HepG2 (cell line): ENCODE results near the gene CCDC158. TPM values are rescaled to one million over a fixed set of nuclear protein-coding genes. Genes with fewer than 3 reads are reported as not detected.

Source experiments
- CENPT ChIP-seq: sonication (generic); formaldehyde crosslinking; IDR thresholded peaks from 2 replicates; pipeline ENCODE4 v1.8.0; 2022; ENCODE audit warnings: low read depth, mild to moderate bottlenecking, moderate library complexity, missing genetic modification reagents
- KLF9 ChIP-seq: IDR thresholded peaks from 2 replicates; pipeline ENCODE4 v1.6.1; 2016; ENCODE audit warnings: low read depth
- NFRKB ChIP-seq: fragments of 450-650 bp; IDR thresholded peaks from 2 replicates; pipeline ENCODE4 v1.6.1; 2017
- RFX1 ChIP-seq: fragments of 450-650 bp; IDR thresholded peaks from 2 replicates; pipeline ENCODE4 v1.6.1; 2017
- RNF2 ChIP-seq: fragments of 450-650 bp; conservative IDR thresholded peaks from 2 replicates; pipeline ENCODE4 v1.6.1; 2016; ENCODE audit warnings: low read depth
- SALL1 ChIP-seq: sonication (generic); formaldehyde crosslinking; IDR thresholded peaks from 2 replicates; pipeline ENCODE4 v1.8.0; 2022; ENCODE audit warnings: mild to moderate bottlenecking, missing genetic modification reagents
- SALL2 ChIP-seq: sonication (generic); formaldehyde crosslinking; IDR thresholded peaks from 2 replicates; pipeline ENCODE4 v1.8.1; 2023; ENCODE audit warnings: mild to moderate bottlenecking, missing genetic modification reagents, inconsistent platforms
- SNRNP70 ChIP-seq: fragments of 200-400 bp; formaldehyde crosslinking; IDR thresholded peaks from 2 replicates; pipeline ENCODE4 v1.6.1; 2017; ENCODE audit warnings: mild to moderate bottlenecking, low read depth, low read length, moderate library complexity
- TMF1 ChIP-seq: sonication (generic); formaldehyde crosslinking; IDR thresholded peaks from 2 replicates; pipeline ENCODE4 v1.8.1; 2022; ENCODE audit warnings: low read depth, missing genetic modification reagents
- ZBTB10 ChIP-seq: sonication (generic); formaldehyde crosslinking; IDR thresholded peaks from 2 replicates; pipeline ENCODE4 v1.4.0; 2020; ENCODE audit warnings: missing genetic modification reagents, borderline replicate concordance
- ZNF235 ChIP-seq: sonication (generic); formaldehyde crosslinking; IDR thresholded peaks from 2 replicates; pipeline ENCODE4 v1.8.1; 2023; ENCODE audit warnings: mild to moderate bottlenecking, missing genetic modification reagents, borderline replicate concordance
- ZNF674 ChIP-seq: sonication (generic); formaldehyde crosslinking; IDR thresholded peaks from 2 replicates; pipeline ENCODE4 v1.5.0; 2020; ENCODE audit warnings: low read depth, mild to moderate bottlenecking, missing genetic modification reagents
- ZNF792 ChIP-seq: IDR thresholded peaks from 2 replicates; pipeline ENCODE4 v1.6.1; 2016
- polyA plus RNA-seq, 8 experiments: library from polyadenylated mRNA; depleted of rRNA in 3 of 8; stranded (reverse) in 7 of 8; unstranded in 1 of 8; fragments of >200 nt; fragmentation: Illumina TruSeq in 4 of 8; extraction: Trizol in 4 of 8; gene quantifications; 2 replicates each; pipeline versions ENCODE4 v1.2.1 to v1.2.3, GENCODE V29; 2011 to 2016; ENCODE audit warnings: low read depth in 4 of 8, missing spikeins in 1 of 8, mixed read lengths in 1 of 8; ENCODE audit not compliant: insufficient read depth in 1 of 8
- total RNA-seq, 5 experiments: library from RNA; depleted of rRNA; stranded (reverse); fragments of >200 nt; fragmentation: Illumina TruSeq; extraction: Trizol; gene quantifications; 2 replicates each; pipeline ENCODE4 v1.2.3, GENCODE V29; 2016; ENCODE audit warnings: low read depth in 1 of 5
- TF ChIP-seq, protein P1 (sequence below): sonication (generic); formaldehyde crosslinking; IDR thresholded peaks from 2 replicates; pipeline ENCODE4 v1.4.0; 2020; ENCODE audit warnings: mild to moderate bottlenecking, missing genetic modification reagents
- TF ChIP-seq, protein P2 (sequence below): sonication (generic); formaldehyde crosslinking; conservative IDR thresholded peaks from 2 replicates; pipeline ENCODE4 v1.4.0; 2020; ENCODE audit warnings: mild to moderate bottlenecking, missing genetic modification reagents, moderate library complexity
- TF ChIP-seq, protein P3 (sequence below): sonication (generic); formaldehyde crosslinking; IDR thresholded peaks from 2 replicates; pipeline ENCODE4 v1.5.0; 2020; ENCODE audit warnings: missing genetic modification reagents, mild to moderate bottlenecking, borderline replicate concordance
- TF ChIP-seq, protein P4 (sequence below): sonication (generic); formaldehyde crosslinking; IDR thresholded peaks from 2 replicates; pipeline ENCODE4 v1.4.0; 2020; ENCODE audit warnings: low read depth, mild to moderate bottlenecking, missing genetic modification reagents

The CCDC158 gene
- total and polyA plus RNA-seq, 2 of the 13 experiments (the other 11 are each of a cell fraction or from before 2014, with no cell fraction given) = not detected

- TF ChIP-seq RNF2 = no peak
- TF ChIP-seq, protein P1, sequence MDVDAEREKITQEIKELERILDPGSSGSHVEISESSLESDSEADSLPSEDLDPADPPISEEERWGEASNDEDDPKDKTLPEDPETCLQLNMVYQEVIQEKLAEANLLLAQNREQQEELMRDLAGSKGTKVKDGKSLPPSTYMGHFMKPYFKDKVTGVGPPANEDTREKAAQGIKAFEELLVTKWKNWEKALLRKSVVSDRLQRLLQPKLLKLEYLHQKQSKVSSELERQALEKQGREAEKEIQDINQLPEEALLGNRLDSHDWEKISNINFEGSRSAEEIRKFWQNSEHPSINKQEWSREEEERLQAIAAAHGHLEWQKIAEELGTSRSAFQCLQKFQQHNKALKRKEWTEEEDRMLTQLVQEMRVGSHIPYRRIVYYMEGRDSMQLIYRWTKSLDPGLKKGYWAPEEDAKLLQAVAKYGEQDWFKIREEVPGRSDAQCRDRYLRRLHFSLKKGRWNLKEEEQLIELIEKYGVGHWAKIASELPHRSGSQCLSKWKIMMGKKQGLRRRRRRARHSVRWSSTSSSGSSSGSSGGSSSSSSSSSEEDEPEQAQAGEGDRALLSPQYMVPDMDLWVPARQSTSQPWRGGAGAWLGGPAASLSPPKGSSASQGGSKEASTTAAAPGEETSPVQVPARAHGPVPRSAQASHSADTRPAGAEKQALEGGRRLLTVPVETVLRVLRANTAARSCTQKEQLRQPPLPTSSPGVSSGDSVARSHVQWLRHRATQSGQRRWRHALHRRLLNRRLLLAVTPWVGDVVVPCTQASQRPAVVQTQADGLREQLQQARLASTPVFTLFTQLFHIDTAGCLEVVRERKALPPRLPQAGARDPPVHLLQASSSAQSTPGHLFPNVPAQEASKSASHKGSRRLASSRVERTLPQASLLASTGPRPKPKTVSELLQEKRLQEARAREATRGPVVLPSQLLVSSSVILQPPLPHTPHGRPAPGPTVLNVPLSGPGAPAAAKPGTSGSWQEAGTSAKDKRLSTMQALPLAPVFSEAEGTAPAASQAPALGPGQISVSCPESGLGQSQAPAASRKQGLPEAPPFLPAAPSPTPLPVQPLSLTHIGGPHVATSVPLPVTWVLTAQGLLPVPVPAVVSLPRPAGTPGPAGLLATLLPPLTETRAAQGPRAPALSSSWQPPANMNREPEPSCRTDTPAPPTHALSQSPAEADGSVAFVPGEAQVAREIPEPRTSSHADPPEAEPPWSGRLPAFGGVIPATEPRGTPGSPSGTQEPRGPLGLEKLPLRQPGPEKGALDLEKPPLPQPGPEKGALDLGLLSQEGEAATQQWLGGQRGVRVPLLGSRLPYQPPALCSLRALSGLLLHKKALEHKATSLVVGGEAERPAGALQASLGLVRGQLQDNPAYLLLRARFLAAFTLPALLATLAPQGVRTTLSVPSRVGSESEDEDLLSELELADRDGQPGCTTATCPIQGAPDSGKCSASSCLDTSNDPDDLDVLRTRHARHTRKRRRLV (CRISPR knock-in tag) = no peak
- TF ChIP-seq, protein P2, sequence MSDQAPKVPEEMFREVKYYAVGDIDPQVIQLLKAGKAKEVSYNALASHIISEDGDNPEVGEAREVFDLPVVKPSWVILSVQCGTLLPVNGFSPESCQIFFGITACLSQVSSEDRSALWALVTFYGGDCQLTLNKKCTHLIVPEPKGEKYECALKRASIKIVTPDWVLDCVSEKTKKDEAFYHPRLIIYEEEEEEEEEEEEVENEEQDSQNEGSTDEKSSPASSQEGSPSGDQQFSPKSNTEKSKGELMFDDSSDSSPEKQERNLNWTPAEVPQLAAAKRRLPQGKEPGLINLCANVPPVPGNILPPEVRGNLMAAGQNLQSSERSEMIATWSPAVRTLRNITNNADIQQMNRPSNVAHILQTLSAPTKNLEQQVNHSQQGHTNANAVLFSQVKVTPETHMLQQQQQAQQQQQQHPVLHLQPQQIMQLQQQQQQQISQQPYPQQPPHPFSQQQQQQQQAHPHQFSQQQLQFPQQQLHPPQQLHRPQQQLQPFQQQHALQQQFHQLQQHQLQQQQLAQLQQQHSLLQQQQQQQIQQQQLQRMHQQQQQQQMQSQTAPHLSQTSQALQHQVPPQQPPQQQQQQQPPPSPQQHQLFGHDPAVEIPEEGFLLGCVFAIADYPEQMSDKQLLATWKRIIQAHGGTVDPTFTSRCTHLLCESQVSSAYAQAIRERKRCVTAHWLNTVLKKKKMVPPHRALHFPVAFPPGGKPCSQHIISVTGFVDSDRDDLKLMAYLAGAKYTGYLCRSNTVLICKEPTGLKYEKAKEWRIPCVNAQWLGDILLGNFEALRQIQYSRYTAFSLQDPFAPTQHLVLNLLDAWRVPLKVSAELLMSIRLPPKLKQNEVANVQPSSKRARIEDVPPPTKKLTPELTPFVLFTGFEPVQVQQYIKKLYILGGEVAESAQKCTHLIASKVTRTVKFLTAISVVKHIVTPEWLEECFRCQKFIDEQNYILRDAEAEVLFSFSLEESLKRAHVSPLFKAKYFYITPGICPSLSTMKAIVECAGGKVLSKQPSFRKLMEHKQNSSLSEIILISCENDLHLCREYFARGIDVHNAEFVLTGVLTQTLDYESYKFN (CRISPR knock-in tag) = peak; percentile 76
- TF ChIP-seq, protein P3, sequence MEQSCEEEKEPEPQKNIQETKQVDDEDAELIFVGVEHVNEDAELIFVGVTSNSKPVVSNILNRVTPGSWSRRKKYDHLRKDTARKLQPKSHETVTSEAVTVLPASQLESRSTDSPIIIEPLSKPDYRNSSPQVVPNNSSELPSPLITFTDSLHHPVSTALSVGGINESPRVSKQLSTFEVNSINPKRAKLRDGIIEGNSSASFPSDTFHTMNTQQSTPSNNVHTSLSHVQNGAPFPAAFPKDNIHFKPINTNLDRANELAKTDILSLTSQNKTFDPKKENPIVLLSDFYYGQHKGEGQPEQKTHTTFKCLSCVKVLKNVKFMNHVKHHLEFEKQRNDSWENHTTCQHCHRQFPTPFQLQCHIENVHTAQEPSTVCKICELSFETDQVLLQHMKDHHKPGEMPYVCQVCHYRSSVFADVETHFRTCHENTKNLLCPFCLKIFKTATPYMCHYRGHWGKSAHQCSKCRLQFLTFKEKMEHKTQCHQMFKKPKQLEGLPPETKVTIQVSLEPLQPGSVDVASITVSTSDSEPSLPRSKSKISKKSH (CRISPR knock-in tag) = no peak
- TF ChIP-seq ZNF674 (CRISPR knock-in tag) = no peak
- TF ChIP-seq TMF1 (CRISPR knock-in tag) = no peak
- no peak for TF ChIP-seq SALL2 (CRISPR knock-in tag)
- TF ChIP-seq ZNF792 = peak; percentile 70; the same call in 1 of the 2 replicates
- no peak for TF ChIP-seq ZNF235 (CRISPR knock-in tag)
- no peak for TF ChIP-seq ZBTB10
- TF ChIP-seq NFRKB = no peak
- TF ChIP-seq RFX1 = no peak
- peak; percentile 92 for TF ChIP-seq SALL1
- TF ChIP-seq SNRNP70 = no peak
- TF ChIP-seq, protein P4, sequence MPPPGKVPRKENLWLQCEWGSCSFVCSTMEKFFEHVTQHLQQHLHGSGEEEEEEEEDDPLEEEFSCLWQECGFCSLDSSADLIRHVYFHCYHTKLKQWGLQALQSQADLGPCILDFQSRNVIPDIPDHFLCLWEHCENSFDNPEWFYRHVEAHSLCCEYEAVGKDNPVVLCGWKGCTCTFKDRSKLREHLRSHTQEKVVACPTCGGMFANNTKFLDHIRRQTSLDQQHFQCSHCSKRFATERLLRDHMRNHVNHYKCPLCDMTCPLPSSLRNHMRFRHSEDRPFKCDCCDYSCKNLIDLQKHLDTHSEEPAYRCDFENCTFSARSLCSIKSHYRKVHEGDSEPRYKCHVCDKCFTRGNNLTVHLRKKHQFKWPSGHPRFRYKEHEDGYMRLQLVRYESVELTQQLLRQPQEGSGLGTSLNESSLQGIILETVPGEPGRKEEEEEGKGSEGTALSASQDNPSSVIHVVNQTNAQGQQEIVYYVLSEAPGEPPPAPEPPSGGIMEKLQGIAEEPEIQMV (CRISPR knock-in tag) = no peak
- TF ChIP-seq KLF9 = no peak
- no peak for TF ChIP-seq CENPT (CRISPR knock-in tag)
These were observed 112.4 kb downstream of the CCDC158 start (continued) for GRCh38 chr4:76308548-76308947.
